Endothelial cell (in vitro differentiated cells): ENCODE data around the gene MYO1E. TPM values are rescaled to one million over a fixed set of nuclear protein-coding genes. Genes with fewer than 3 reads are reported as not detected.

ENCODE experiments used
- DNase-seq: peaks from one replicate; pipeline ENCODE4 v3.0.0; 2021; ENCODE audit warnings: low spot score
- H3K27ac Mint-ChIP-seq: one replicate; pipeline ENCODE4 v1.8.0; 2021; ENCODE audit warnings: mixed read lengths, inconsistent platforms; ENCODE audit not compliant: unreplicated experiment
- H3K27me3 Mint-ChIP-seq: one replicate; pipeline ENCODE4 v1.8.0; 2021; ENCODE audit warnings: mild to moderate bottlenecking, moderate library complexity, mixed read lengths, inconsistent platforms; ENCODE audit not compliant: unreplicated experiment
- H3K36me3 Mint-ChIP-seq: one replicate; pipeline ENCODE4 v1.8.0; 2021; ENCODE audit warnings: mild to moderate bottlenecking, low read depth, mixed read lengths, inconsistent platforms; ENCODE audit not compliant: unreplicated experiment
- H3K4me1 Mint-ChIP-seq: one replicate; pipeline ENCODE4 v1.8.0; 2021; ENCODE audit warnings: mild to moderate bottlenecking, mixed read lengths, inconsistent platforms; ENCODE audit not compliant: unreplicated experiment
- H3K4me3 Mint-ChIP-seq: one replicate; pipeline ENCODE4 v1.8.0; 2021; ENCODE audit warnings: mild to moderate bottlenecking, mixed read lengths, inconsistent platforms; ENCODE audit not compliant: unreplicated experiment
- H3K9me3 Mint-ChIP-seq: one replicate; pipeline ENCODE4 v1.8.0; 2021; ENCODE audit warnings: mixed read lengths, inconsistent platforms; ENCODE audit not compliant: unreplicated experiment
- total RNA-seq: library from RNA; stranded (reverse); fragmentation: NEBNext Ultra II Directional; extraction: Animal tissue kit (Norgen Biotek cat#: 25700); gene quantifications from one replicate; pipeline ENCODE4 v1.2.1, GENCODE V29; 2021; ENCODE audit not compliant: unreplicated experiment
- TF ChIP-seq, protein P1 (sequence below): fragments of 200-600 bp; sonication (generic); IDR thresholded peaks from one replicate; pipeline ENCODE4 v1.5.0; 2021; ENCODE audit warnings: antibody characterized with exemption; ENCODE audit not compliant: unreplicated experiment

The MYO1E gene
- total RNA-seq, 1 donor from 2014 or later: 146 TPM

DNA sequence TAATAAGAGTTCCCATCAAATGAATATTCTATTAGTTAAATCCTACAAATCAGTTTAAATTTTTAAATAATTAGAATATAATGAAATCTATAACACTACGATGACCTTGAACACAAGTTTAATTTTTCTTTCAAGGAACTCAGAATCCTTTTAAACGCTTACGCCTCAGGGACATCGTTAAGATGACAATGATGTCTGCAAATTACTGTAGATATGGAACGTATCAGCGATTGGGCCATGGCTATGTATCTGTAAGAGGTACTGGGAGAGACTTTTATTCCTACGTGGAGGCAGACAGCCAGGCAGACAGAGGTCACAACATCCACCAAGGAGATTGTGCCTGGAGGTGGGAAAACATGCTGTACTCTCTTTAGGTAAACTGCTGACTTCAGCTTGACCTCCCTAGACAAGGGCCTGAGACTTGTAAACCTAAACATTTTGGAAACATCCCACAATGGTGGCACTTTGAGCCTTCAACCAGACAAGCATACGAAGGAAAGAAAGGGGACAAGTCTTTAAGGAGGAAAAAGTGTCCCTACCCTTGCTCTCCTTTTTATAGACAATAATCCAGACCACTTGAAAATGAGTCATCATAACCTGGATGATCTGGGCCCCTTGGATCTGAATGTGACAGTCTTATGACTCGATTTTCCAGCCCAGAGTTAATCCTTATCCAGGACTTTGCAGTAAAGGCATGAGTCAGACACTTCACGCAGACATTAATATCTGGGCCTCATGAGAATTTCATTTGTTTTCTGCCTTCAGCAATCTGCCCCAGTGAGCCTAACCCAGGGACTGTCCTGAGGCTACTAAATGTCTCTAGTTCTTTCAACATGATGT lies 172.8 kb downstream of the MYO1E start:
- Mint-ChIP-seq H3K4me3 (no peak overlapping the region), H3K27ac (no peak overlapping the region), H3K9me3 (no peaks in the 10 kb centered on the region), H3K36me3 (peaks cover 41% of the 10 kb centered on the region), H3K27me3 (peaks cover 2% of the 10 kb centered on the region), H3K4me1 (no peaks in the 10 kb centered on the region)
- TF ChIP-seq, protein P1, sequence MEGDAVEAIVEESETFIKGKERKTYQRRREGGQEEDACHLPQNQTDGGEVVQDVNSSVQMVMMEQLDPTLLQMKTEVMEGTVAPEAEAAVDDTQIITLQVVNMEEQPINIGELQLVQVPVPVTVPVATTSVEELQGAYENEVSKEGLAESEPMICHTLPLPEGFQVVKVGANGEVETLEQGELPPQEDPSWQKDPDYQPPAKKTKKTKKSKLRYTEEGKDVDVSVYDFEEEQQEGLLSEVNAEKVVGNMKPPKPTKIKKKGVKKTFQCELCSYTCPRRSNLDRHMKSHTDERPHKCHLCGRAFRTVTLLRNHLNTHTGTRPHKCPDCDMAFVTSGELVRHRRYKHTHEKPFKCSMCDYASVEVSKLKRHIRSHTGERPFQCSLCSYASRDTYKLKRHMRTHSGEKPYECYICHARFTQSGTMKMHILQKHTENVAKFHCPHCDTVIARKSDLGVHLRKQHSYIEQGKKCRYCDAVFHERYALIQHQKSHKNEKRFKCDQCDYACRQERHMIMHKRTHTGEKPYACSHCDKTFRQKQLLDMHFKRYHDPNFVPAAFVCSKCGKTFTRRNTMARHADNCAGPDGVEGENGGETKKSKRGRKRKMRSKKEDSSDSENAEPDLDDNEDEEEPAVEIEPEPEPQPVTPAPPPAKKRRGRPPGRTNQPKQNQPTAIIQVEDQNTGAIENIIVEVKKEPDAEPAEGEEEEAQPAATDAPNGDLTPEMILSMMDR: no peak
- DNase-seq: no peak

DNA sequence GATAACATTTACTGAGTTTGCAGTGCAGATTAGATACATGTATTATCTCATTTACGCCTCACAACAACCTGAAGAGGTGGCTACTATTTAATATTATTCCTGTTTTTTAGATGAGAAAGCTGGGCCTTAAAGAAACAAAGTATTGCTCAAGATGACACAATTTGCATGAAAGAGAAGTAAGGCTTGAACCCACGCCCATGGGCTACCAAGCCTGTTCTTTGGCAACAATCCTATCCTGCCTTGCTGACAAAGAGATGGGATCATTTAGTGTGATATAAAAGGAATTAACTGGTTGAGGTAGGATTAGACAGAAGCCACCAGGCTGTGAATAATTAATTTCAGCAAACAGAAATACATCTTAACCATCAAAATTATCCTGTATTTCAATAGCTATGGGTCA lies 175.2 kb downstream of the MYO1E start:
- no peak for DNase-seq
- Mint-ChIP-seq H3K27me3 (peaks cover 2% of the 10 kb centered on the region), H3K9me3 (no peaks in the 10 kb centered on the region), H3K36me3 (peaks cover 42% of the 10 kb centered on the region), H3K4me1 (no peaks in the 10 kb centered on the region), H3K4me3 (no peak overlapping the region), H3K27ac (no peak overlapping the region)
- TF ChIP-seq, protein P1: no peak

DNA sequence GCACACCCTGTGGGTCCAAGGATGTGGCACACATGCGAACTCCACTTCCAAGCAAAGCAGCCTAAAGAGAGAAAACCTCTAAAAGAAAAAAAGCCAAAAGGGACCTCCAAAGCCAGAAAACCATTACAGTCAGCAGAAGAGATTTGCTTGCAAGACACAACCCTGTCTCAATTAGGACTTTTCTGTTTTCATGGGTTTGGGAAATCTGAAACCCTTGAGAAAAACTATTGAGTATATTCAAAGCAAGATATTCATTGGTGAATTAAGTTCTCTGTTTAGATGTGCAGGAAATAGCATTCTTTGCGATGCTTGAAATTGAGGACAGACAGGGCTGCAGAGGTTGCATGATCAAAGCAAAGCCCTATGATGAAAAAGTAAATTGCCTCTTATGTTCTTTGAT lies 176.3 kb downstream of the MYO1E start:
- Mint-ChIP-seq H3K27ac (no peak overlapping the region), H3K9me3 (no peaks in the 10 kb centered on the region), H3K27me3 (peaks cover 2% of the 10 kb centered on the region), H3K4me1 (no peaks in the 10 kb centered on the region), H3K36me3 (peaks cover 45% of the 10 kb centered on the region), H3K4me3 (no peak overlapping the region)
- TF ChIP-seq, protein P1: no peak
- DNase-seq: no peak

DNA sequence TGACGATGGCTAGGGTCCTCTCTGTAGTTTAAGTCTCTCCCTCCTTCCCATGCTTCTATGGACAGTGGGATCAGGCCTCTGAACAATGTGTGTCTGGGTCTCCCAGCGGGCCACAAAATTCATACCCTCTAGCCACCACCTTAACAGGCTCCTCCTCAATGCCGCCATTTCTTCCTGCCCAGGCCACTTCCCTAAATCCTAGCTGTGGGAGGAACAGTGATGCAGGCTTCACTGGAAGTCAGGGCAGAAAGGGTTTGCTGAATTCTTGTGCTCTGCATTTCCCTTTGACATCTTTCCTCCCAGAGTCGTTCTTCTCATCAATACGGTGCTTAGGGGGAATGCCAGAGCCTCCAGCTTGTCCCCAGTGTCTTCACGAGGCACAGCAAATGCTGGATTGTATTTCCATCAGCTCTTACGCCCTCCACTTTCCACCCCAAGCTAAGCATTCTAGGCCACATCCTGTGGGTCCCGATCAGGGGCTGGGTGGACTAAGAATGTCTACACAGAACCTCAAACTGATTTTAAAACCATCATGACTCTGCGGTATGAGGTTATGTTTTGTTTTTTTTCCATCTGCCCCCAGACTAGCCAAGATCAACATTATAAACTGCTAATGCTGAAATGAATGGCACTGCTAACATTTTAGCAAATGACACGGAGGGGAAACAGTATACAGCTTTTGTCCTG lies 177.9 kb downstream of the MYO1E start:
- Mint-ChIP-seq H3K9me3 (no peaks in the 10 kb centered on the region), H3K27me3 (no peaks in the 10 kb centered on the region), H3K36me3 (peaks cover 45% of the 10 kb centered on the region), H3K27ac (no peak overlapping the region), H3K4me1 (no peaks in the 10 kb centered on the region), H3K4me3 (peak overlapping the region; percentile 29)
- DNase-seq: no peak
- TF ChIP-seq, protein P1: no peak

DNA sequence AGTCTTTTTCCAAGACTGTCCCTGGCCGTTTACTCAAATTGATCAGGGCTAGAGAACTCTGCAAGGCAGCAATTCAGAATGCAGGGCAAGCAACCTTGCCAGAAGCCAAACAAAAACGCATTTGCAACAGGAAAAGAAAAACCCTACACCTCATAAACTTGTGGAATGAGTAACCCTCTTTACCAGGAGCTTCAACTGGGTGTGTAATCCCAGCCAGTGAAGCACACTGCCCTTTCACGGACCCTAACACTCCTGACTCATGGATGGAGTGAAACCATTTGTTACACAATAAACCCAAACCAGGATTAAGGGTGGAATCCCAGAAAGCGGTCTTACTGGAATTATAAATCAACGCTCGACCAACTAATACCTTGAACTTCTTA lies 180.8 kb downstream of the MYO1E start:
- Mint-ChIP-seq H3K27ac (no peak overlapping the region), H3K36me3 (peaks cover 54% of the 10 kb centered on the region), H3K4me1 (no peaks in the 10 kb centered on the region), H3K4me3 (no peak overlapping the region), H3K27me3 (no peaks in the 10 kb centered on the region), H3K9me3 (no peaks in the 10 kb centered on the region)
- DNase-seq: no peak
- TF ChIP-seq, protein P1: no peak
